HL-60 (cell line): Measurements from ENCODE around the gene RBFA.

ENCODE experiments used
- DNase-seq, 2 experiments: peaks; one replicate each; pipeline ENCODE4 v3.0.0-alpha.2; 2010 to 2020; ENCODE audit warnings: low read depth in 1 of 2, low spot score in 1 of 2
- H3K27ac ChIP-seq: fragments of 250-450 bp; sonication (Bioruptor Pico); replicated peaks from 2 replicates; pipeline ENCODE4 v1.5.1; 2020; ENCODE audit warnings: mild to moderate bottlenecking, moderate library complexity
- H3K27me3 ChIP-seq: fragments of 250-450 bp; sonication (Bioruptor Pico); 2 replicates; pipeline ENCODE4 v1.5.1; 2021; ENCODE audit warnings: mild to moderate bottlenecking, moderate library complexity; ENCODE audit not compliant: insufficient read depth, poor library complexity, severe bottlenecking
- H3K4me3 ChIP-seq: replicated peaks from 2 replicates; pipeline ENCODE4 v1.5.1; 2011; ENCODE audit warnings: mild to moderate bottlenecking, control low read depth, low read length; ENCODE audit not compliant: insufficient read depth
- CTCF ChIP-seq: IDR thresholded peaks from one replicate; pipeline ENCODE4 v1.5.1; 2011; ENCODE audit warnings: low read length, control low read depth, inconsistent platforms; ENCODE audit not compliant: insufficient read depth
- GABPA ChIP-seq: IDR thresholded peaks from 2 replicates; pipeline ENCODE4 v1.6.1; 2012; ENCODE audit warnings: low read depth
- POLR2AphosphoS5 ChIP-seq: IDR thresholded peaks from 2 replicates; pipeline ENCODE4 v1.6.1; 2012; ENCODE audit warnings: low read depth
- REST ChIP-seq: IDR thresholded peaks from 2 replicates; pipeline ENCODE4 v1.6.1; 2012; ENCODE audit warnings: low read depth; ENCODE audit not compliant: insufficient replicate concordance
- SPI1 ChIP-seq: IDR thresholded peaks from 2 replicates; pipeline ENCODE4 v1.6.1; 2012; ENCODE audit warnings: low read depth, mild to moderate bottlenecking, borderline replicate concordance

Gene RBFA

GRCh38 chr18:80067897-80068296, 33.7 kb downstream of the RBFA start:
- no peak overlapping the region for H3K27ac ChIP-seq
- H3K4me3 ChIP-seq: no peak overlapping the region
- no peaks in the 10 kb centered on the region for H3K27me3 ChIP-seq
- no peak for DNase-seq
- TF ChIP-seq SPI1 (no peak), CTCF (no peak), GABPA (no peak), REST (no peak), POLR2AphosphoS5 (no peak)

- no peak for DNase-seq
- TF ChIP-seq CTCF (no peak), SPI1 (no peak), GABPA (no peak)
- Histone ChIP-seq H3K4me3 (no peak overlapping the region), H3K27me3 (no peaks in the 10 kb centered on the region), H3K27ac (no peak overlapping the region)
These were observed 34.5 kb downstream of the RBFA start for GRCh38 chr18:80068571-80069272.

- Histone ChIP-seq H3K27ac (no peak overlapping the region), H3K27me3 (no peaks in the 10 kb centered on the region), H3K4me3 (no peak overlapping the region)
- no peak for DNase-seq
- TF ChIP-seq CTCF: no peak
- TF ChIP-seq SPI1: no peak
- TF ChIP-seq POLR2AphosphoS5: no peak
- TF ChIP-seq REST: no peak
- TF ChIP-seq GABPA: no peak
These were observed 36.6 kb downstream of the RBFA start for GRCh38 chr18:80070825-80071224.

GRCh38 chr18:80074183-80074582, 39.9 kb downstream of the RBFA start:
- Histone ChIP-seq H3K27ac (no peak overlapping the region), H3K27me3 (no peaks in the 10 kb centered on the region), H3K4me3 (no peak overlapping the region)
- DNase-seq: no peak
- TF ChIP-seq REST (no peak), CTCF (no peak), SPI1 (no peak), GABPA (no peak)
